ENCODE measurements around the gene RGS6. TPM values are rescaled to one million over a fixed set of nuclear protein-coding genes. Genes with fewer than 3 reads are reported as not detected.

The RGS6 gene
- total RNA-seq, 6 donors from 2014 or later: 0.83 to 12.9 (median 2.2) TPM; not detected in 1

GRCh38 chr14:72027061-72027460, 94.8 kb downstream of the RGS6 start:
- H3K27me3 ChIP-seq: no peaks in the 10 kb centered on the region
- no peak overlapping the region for H3K27ac ChIP-seq
- H3K36me3 ChIP-seq: no peaks in the 10 kb centered on the region
- no peak for DNase-seq
- no peaks in the 10 kb centered on the region for H3K9me3 ChIP-seq
- H3K4me3 ChIP-seq: no peak overlapping the region
- no peak for TF ChIP-seq POLR2A (IDR thresholded peaks at IDR 0.05)
- TF ChIP-seq EP300 (IDR thresholded peaks at IDR 0.05): no peak
- TF ChIP-seq POLR2AphosphoS5 (IDR thresholded peaks at IDR 0.05): no peak
- no peak for TF ChIP-seq CTCF (IDR thresholded peaks at IDR 0.05)
- peaks cover 0 to 6% (median 0%) of the 10 kb centered on the region in 4 donors for H3K4me1 ChIP-seq
- WGBS, 2 donors: 38 to 74% methylated on average over 1 of the region's 1 CpG
- ATAC-seq (ENCODE audit: low FRiP score in 2 of 2): no peak

GRCh38 chr14:72033365-72033764, 101.1 kb downstream of the RGS6 start:
- no peak overlapping the region for H3K27ac ChIP-seq
- no peaks in the 10 kb centered on the region for H3K27me3 ChIP-seq
- H3K4me1 ChIP-seq: no peaks in the 10 kb centered on the region
- no peak overlapping the region for H3K4me3 ChIP-seq
- H3K36me3 ChIP-seq: no peaks in the 10 kb centered on the region
- DNase-seq (no peak), ATAC-seq (ENCODE audit: low FRiP score in 2 of 2) (no peak)
- 74 to 85% methylated on average over 4 of the region's 4 CpGs for WGBS, 2 donors
- H3K9me3 ChIP-seq: no peaks in the 10 kb centered on the region
- TF ChIP-seq POLR2A (IDR thresholded peaks at IDR 0.05): no peak
- TF ChIP-seq EP300 (IDR thresholded peaks at IDR 0.05): no peak
- TF ChIP-seq POLR2AphosphoS5 (IDR thresholded peaks at IDR 0.05): no peak
- TF ChIP-seq CTCF (IDR thresholded peaks at IDR 0.05): no peak

GRCh38 chr14:72040528-72040927, 108.3 kb downstream of the RGS6 start:
- TF ChIP-seq CTCF (IDR thresholded peaks at IDR 0.05): no peak
- TF ChIP-seq POLR2AphosphoS5 (IDR thresholded peaks at IDR 0.05): no peak
- no peak for TF ChIP-seq POLR2A (IDR thresholded peaks at IDR 0.05)
- no peak for TF ChIP-seq EP300 (IDR thresholded peaks at IDR 0.05)
- Histone ChIP-seq H3K4me3 (no peak overlapping the region), H3K27ac (no peak overlapping the region), H3K9me3 (peaks cover 0 to 11% (median 4%) of the 10 kb centered on the region in 4 donors), H3K4me1 (no peaks in the 10 kb centered on the region), H3K36me3 (no peaks in the 10 kb centered on the region), H3K27me3 (no peaks in the 10 kb centered on the region)
- ATAC-seq (ENCODE audit: low FRiP score in 2 of 2) (no peak), DNase-seq (no peak)

- H3K36me3 ChIP-seq: no peaks in the 10 kb centered on the region
- peaks cover 0 to 11% (median 3%) of the 10 kb centered on the region in 4 donors for H3K9me3 ChIP-seq
- no peak overlapping the region for H3K27ac ChIP-seq
- no peak overlapping the region for H3K4me3 ChIP-seq
- DNase-seq (no peak), ATAC-seq (ENCODE audit: low FRiP score in 2 of 2) (no peak)
- WGBS, 2 donors: 85 to 92% methylated on average over 2 of the region's 2 CpGs
- TF ChIP-seq CTCF (IDR thresholded peaks at IDR 0.05) (no peak), POLR2A (IDR thresholded peaks at IDR 0.05) (no peak), EP300 (IDR thresholded peaks at IDR 0.05) (no peak), POLR2AphosphoS5 (IDR thresholded peaks at IDR 0.05) (no peak)
- H3K4me1 ChIP-seq: no peaks in the 10 kb centered on the region
- no peaks in the 10 kb centered on the region for H3K27me3 ChIP-seq
Measured at GRCh38 chr14:72045271-72045670, 113.0 kb downstream of the RGS6 start.

GRCh38 chr14:72045885-72046284, 113.7 kb downstream of the RGS6 start:
- TF ChIP-seq POLR2AphosphoS5 (IDR thresholded peaks at IDR 0.05) (no peak), POLR2A (IDR thresholded peaks at IDR 0.05) (no peak), EP300 (IDR thresholded peaks at IDR 0.05) (no peak)
- no peaks in the 10 kb centered on the region for H3K36me3 ChIP-seq
- no peaks in the 10 kb centered on the region for H3K4me1 ChIP-seq
- H3K9me3 ChIP-seq: peaks cover 0 to 8% (median 2%) of the 10 kb centered on the region in 4 donors
- DNase-seq (no peak), ATAC-seq (ENCODE audit: low FRiP score in 2 of 2) (no peak)
- H3K4me3 ChIP-seq: no peak overlapping the region
- WGBS, 2 donors: 87 to 89% methylated on average over 7 of the region's 7 CpGs
- no peaks in the 10 kb centered on the region for H3K27me3 ChIP-seq
- no peak overlapping the region for H3K27ac ChIP-seq
